ENCODE data around the gene WWOX.

DNA sequence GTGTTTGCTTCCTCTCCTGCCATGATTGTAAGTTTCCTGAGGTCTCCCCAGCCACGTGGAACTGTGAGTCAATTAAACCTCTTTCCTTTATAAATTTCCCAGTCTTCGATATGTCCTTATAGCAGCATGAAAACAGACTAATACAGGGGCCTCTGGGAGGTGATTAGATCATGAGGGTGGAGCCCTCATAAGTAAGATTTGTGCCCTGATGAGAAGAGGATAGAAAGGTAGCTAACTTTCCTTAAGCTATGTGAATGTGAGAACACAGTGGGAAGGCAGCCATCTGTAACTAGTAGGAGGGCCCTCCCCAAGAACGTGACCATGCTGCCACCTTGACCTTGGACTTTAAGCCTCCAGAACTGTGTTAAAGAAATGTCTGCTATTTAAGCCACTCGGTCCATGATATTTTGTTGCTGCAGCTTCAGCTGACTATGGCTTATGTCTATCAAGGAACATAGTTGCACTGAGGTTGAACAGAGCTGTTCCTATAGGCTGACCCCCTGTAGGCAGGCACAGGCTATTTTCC is 30.7 kb downstream of the WWOX start:
- TF ChIP-seq, protein P1, sequence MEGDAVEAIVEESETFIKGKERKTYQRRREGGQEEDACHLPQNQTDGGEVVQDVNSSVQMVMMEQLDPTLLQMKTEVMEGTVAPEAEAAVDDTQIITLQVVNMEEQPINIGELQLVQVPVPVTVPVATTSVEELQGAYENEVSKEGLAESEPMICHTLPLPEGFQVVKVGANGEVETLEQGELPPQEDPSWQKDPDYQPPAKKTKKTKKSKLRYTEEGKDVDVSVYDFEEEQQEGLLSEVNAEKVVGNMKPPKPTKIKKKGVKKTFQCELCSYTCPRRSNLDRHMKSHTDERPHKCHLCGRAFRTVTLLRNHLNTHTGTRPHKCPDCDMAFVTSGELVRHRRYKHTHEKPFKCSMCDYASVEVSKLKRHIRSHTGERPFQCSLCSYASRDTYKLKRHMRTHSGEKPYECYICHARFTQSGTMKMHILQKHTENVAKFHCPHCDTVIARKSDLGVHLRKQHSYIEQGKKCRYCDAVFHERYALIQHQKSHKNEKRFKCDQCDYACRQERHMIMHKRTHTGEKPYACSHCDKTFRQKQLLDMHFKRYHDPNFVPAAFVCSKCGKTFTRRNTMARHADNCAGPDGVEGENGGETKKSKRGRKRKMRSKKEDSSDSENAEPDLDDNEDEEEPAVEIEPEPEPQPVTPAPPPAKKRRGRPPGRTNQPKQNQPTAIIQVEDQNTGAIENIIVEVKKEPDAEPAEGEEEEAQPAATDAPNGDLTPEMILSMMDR (conservative IDR thresholded peaks at IDR 0.05; ENCODE audit: low read depth, low read length): no peak
- no peak for TF ChIP-seq EZH2 (IDR thresholded peaks at IDR 0.05; ENCODE audit: borderline replicate concordance, low read depth, low read length, poor library complexity, severe bottlenecking)

Measured in A673 (cell line).